ENCODE measurements around the gene UGT2A2.
"Not testable (repeated sequence)": the region's sequence is repeated elsewhere in the genome, so short reads cannot be mapped to it uniquely, and the experiment has no call there.

The UGT2A2 gene

GRCh38 chr4:69639542-69639941 is at the start of gene UGT2A2:
UGT2A2 (minus strand) TSS chr4:69639642; CDS start chr4:69639640, 2 bp downstream.
- no peak for DNase-seq (ENCODE audit: low read depth)
- H3K4me3 ChIP-seq (ENCODE audit: low read depth, low read length): no peak within 1 kb of the TSS
- TF ChIP-seq POLR2A (IDR thresholded peaks at IDR 0.05; ENCODE audit: extremely low read depth, insufficient read length): no peak
- no peak for TF ChIP-seq MYC (IDR thresholded peaks at IDR 0.05; ENCODE audit: low read depth, low read length)
- TF ChIP-seq MAX (IDR thresholded peaks at IDR 0.05; ENCODE audit: low read depth, low read length): no peak
- TF ChIP-seq CTCF (IDR thresholded peaks at IDR 0.05; ENCODE audit: low read depth, low read length): no peak

- DNase-seq (ENCODE audit: low read depth): no peak
- no peak overlapping the region for H3K4me3 ChIP-seq (ENCODE audit: low read depth, low read length)
- TF ChIP-seq MYC (IDR thresholded peaks at IDR 0.05; ENCODE audit: low read depth, low read length): no peak
- TF ChIP-seq CTCF (IDR thresholded peaks at IDR 0.05; ENCODE audit: low read depth, low read length): no peak
- no peak for TF ChIP-seq MAX (IDR thresholded peaks at IDR 0.05; ENCODE audit: low read depth, low read length)
- TF ChIP-seq POLR2A (IDR thresholded peaks at IDR 0.05; ENCODE audit: extremely low read depth, insufficient read length): no peak
Observed at GRCh38 chr4:69684804-69685203, 45.4 kb upstream of the UGT2A2 start.

- TF ChIP-seq MAX (IDR thresholded peaks at IDR 0.05; ENCODE audit: low read depth, low read length): no peak
- no peak for TF ChIP-seq POLR2A (IDR thresholded peaks at IDR 0.05; ENCODE audit: extremely low read depth, insufficient read length)
- TF ChIP-seq CTCF (IDR thresholded peaks at IDR 0.05; ENCODE audit: low read depth, low read length): no peak
- TF ChIP-seq MYC (IDR thresholded peaks at IDR 0.05; ENCODE audit: low read depth, low read length): no peak
- no peak overlapping the region for H3K4me3 ChIP-seq (ENCODE audit: low read depth, low read length)
- DNase-seq (ENCODE audit: low read depth): no peak
Observed at GRCh38 chr4:69668680-69669079, 29.2 kb upstream of the UGT2A2 start.

GRCh38 chr4:69664009-69664408 is 24.6 kb upstream of the UGT2A2 start:
- not testable (repeated sequence) for DNase-seq (ENCODE audit: low read depth); H3K4me3 ChIP-seq (ENCODE audit: low read depth, low read length)

GRCh38 chr4:69661130-69661803 is 21.8 kb upstream of the UGT2A2 start:
- H3K4me3 ChIP-seq (ENCODE audit: low read depth, low read length); DNase-seq (ENCODE audit: low read depth): not testable (repeated sequence)

GRCh38 chr4:69658133-69658532 is 18.7 kb upstream of the UGT2A2 start:
- DNase-seq (ENCODE audit: low read depth): no peak
- no peak overlapping the region for H3K4me3 ChIP-seq (ENCODE audit: low read depth, low read length)
- TF ChIP-seq CTCF (IDR thresholded peaks at IDR 0.05; ENCODE audit: low read depth, low read length) (no peak), MYC (IDR thresholded peaks at IDR 0.05; ENCODE audit: low read depth, low read length) (no peak), MAX (IDR thresholded peaks at IDR 0.05; ENCODE audit: low read depth, low read length) (no peak), POLR2A (IDR thresholded peaks at IDR 0.05; ENCODE audit: extremely low read depth, insufficient read length) (no peak)

- DNase-seq (ENCODE audit: low read depth): no peak
- no peak overlapping the region for H3K4me3 ChIP-seq (ENCODE audit: low read depth, low read length)
- TF ChIP-seq MAX (IDR thresholded peaks at IDR 0.05; ENCODE audit: low read depth, low read length) (no peak), POLR2A (IDR thresholded peaks at IDR 0.05; ENCODE audit: extremely low read depth, insufficient read length) (no peak), MYC (IDR thresholded peaks at IDR 0.05; ENCODE audit: low read depth, low read length) (no peak), CTCF (IDR thresholded peaks at IDR 0.05; ENCODE audit: low read depth, low read length) (no peak)
Observed at GRCh38 chr4:69656653-69657158, 17.3 kb upstream of the UGT2A2 start.

Data from NB4 (cell line).